ENCODE data around the gene ATP2C1. TPM values are rescaled to one million over a fixed set of nuclear protein-coding genes. Genes with fewer than 3 reads are reported as not detected.
A peak's percentile ranks its signal among the peaks of the same experiment; 100 is the strongest.

Gene ATP2C1
- total and polyA plus RNA-seq, 2 donors from 2014 or later, result 46.8 to 102 TPM

DNA sequence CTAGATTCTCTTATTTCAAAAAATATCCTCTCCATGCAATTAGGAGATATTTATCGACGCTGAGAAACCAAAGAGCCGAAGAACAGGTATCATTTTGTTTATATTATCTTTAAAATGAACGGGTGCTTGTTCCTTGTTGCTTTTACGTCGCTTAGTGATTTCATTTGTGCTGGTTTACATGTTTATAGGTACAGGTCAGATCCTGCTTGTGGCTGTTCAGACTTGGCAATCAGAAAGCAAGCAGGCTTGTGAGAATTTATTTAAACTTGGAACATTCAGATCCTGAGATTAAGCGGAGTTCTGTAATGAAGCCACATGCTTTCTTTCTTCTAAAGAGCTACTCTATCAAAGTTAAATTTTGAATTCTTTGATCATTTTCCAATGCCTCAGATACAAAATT is 43.0 kb upstream of the ATP2C1 start:
- peak overlapping the region in 1 of 3 donors; percentile 65 for H3K9ac ChIP-seq (ENCODE audit: low read length in 3 of 3)
- peak; percentile 3 for FAIRE-seq
- no peaks in the 10 kb centered on the region for H3K27me3 ChIP-seq (ENCODE audit: control insufficient read depth, insufficient read depth, low read length)
- intact Hi-C loops (cut with DNase I), result no loop called here
- no peaks in the 10 kb centered on the region for H3K36me3 ChIP-seq (ENCODE audit: control insufficient read depth in 2 of 3, insufficient read depth in 3 of 3, low read length in 3 of 3)
- TF ChIP-seq, protein P1, sequence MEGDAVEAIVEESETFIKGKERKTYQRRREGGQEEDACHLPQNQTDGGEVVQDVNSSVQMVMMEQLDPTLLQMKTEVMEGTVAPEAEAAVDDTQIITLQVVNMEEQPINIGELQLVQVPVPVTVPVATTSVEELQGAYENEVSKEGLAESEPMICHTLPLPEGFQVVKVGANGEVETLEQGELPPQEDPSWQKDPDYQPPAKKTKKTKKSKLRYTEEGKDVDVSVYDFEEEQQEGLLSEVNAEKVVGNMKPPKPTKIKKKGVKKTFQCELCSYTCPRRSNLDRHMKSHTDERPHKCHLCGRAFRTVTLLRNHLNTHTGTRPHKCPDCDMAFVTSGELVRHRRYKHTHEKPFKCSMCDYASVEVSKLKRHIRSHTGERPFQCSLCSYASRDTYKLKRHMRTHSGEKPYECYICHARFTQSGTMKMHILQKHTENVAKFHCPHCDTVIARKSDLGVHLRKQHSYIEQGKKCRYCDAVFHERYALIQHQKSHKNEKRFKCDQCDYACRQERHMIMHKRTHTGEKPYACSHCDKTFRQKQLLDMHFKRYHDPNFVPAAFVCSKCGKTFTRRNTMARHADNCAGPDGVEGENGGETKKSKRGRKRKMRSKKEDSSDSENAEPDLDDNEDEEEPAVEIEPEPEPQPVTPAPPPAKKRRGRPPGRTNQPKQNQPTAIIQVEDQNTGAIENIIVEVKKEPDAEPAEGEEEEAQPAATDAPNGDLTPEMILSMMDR (IDR thresholded peaks at IDR 0.05; ENCODE audit: borderline replicate concordance, extremely low read depth, insufficient read depth), result no peak
- no peaks in the 10 kb centered on the region for H3K9me3 ChIP-seq (ENCODE audit: control insufficient read depth in 2 of 3, insufficient read depth in 1 of 3, low read length in 3 of 3)
- H3K27ac ChIP-seq (ENCODE audit: low read depth in 2 of 2, low read length in 2 of 2), result peak overlapping the region; percentile 74 to 76
- peak overlapping the region in 2 of 3 donors; percentile 36 to 47 for H3K4me3 ChIP-seq (ENCODE audit: low read length in 3 of 3)
- peaks cover 3 to 17% (median 6%) of the 10 kb centered on the region in 3 donors for H3K4me1 ChIP-seq (ENCODE audit: control insufficient read depth in 2 of 3, insufficient read depth in 2 of 3, low read depth in 1 of 3, low read length in 3 of 3)
- peak in 1 of 5 donors; percentile 23 for DNase-seq

DNA sequence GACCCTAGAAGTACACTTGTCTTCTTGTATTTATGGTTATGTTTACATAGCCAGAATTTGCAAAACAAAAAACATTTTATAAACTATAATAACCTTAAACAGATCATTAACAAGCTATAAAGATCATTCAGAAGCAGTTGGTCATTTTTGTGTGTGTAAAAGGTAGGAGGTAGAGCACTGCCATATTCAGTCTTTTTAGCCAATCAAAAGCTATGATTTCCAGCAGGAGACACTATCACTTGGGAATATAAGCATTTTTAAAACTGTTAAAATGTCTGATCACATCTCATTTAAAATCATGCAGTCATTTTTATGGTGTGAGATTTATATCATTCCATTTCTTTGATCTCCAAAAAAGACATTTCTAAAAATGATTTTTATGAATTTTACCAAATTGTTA is 42.6 kb upstream of the ATP2C1 start:
- Histone ChIP-seq H3K4me1 (ENCODE audit: control insufficient read depth in 2 of 3, insufficient read depth in 2 of 3, low read depth in 1 of 3, low read length in 3 of 3) (peaks cover 3 to 17% (median 6%) of the 10 kb centered on the region in 3 donors), H3K27ac (ENCODE audit: low read depth in 2 of 2, low read length in 2 of 2) (peak overlapping the region in 1 of 2 donors; percentile 74), H3K9me3 (ENCODE audit: control insufficient read depth in 2 of 3, insufficient read depth in 1 of 3, low read length in 3 of 3) (no peaks in the 10 kb centered on the region), H3K9ac (ENCODE audit: low read length in 3 of 3) (peak overlapping the region in 1 of 3 donors; percentile 65), H3K4me3 (ENCODE audit: low read length in 3 of 3) (peak overlapping the region in 1 of 3 donors; percentile 8), H3K36me3 (ENCODE audit: control insufficient read depth in 2 of 3, insufficient read depth in 3 of 3, low read length in 3 of 3) (no peaks in the 10 kb centered on the region), H3K27me3 (ENCODE audit: control insufficient read depth, insufficient read depth, low read length) (no peaks in the 10 kb centered on the region)
- TF ChIP-seq, protein P1 (IDR thresholded peaks at IDR 0.05; ENCODE audit: borderline replicate concordance, extremely low read depth, insufficient read depth), result no peak
- DNase-seq, result no peak
- FAIRE-seq, result no peak
- intact Hi-C loops (cut with DNase I), result no loop called here

- no peak overlapping the region for H3K4me3 ChIP-seq (ENCODE audit: low read length in 3 of 3)
- H3K4me1 ChIP-seq (ENCODE audit: control insufficient read depth in 2 of 3, insufficient read depth in 2 of 3, low read depth in 1 of 3, low read length in 3 of 3), result peaks cover 3 to 12% (median 6%) of the 10 kb centered on the region in 3 donors
- intact Hi-C loops (cut with DNase I), result no loop called here
- DNase-seq (no peak), FAIRE-seq (no peak)
- H3K27me3 ChIP-seq (ENCODE audit: control insufficient read depth, insufficient read depth, low read length), result no peaks in the 10 kb centered on the region
- H3K36me3 ChIP-seq (ENCODE audit: control insufficient read depth in 2 of 3, insufficient read depth in 3 of 3, low read length in 3 of 3), result no peaks in the 10 kb centered on the region
- TF ChIP-seq, protein P1 (IDR thresholded peaks at IDR 0.05; ENCODE audit: borderline replicate concordance, extremely low read depth, insufficient read depth), result no peak
- no peak overlapping the region for H3K27ac ChIP-seq (ENCODE audit: low read depth in 2 of 2, low read length in 2 of 2)
- H3K9ac ChIP-seq (ENCODE audit: low read length in 3 of 3), result no peak overlapping the region
- H3K9me3 ChIP-seq (ENCODE audit: control insufficient read depth in 2 of 3, insufficient read depth in 1 of 3, low read length in 3 of 3), result no peaks in the 10 kb centered on the region
Measured at GRCh38 chr3:130853581-130853980, 40.3 kb upstream of the ATP2C1 start.

Measured in kidney (tissue), 14 donors.